Jurkat, Clone E6-1 (cell line): ENCODE measurements around the gene CFAP77.

ENCODE experiments used
- DNase-seq: peaks from one replicate; pipeline ENCODE4 v3.0.0-alpha.2; 2011; ENCODE audit warnings: low read depth, low spot score
- H3K4me3 ChIP-seq: 2 replicates; pipeline ENCODE4 v1.5.1; 2011; ENCODE audit warnings: mild to moderate bottlenecking, low read length, control low read depth, moderate library complexity

The CFAP77 gene

GRCh38 chr9:132443951-132444607 is 34.1 kb downstream of the CFAP77 start:
- no peak overlapping the region for H3K4me3 ChIP-seq
- DNase-seq = no peak

- no peak overlapping the region for H3K4me3 ChIP-seq
- DNase-seq = no peak
Measured at GRCh38 chr9:132446887-132447286, 36.9 kb downstream of the CFAP77 start.

DNA sequence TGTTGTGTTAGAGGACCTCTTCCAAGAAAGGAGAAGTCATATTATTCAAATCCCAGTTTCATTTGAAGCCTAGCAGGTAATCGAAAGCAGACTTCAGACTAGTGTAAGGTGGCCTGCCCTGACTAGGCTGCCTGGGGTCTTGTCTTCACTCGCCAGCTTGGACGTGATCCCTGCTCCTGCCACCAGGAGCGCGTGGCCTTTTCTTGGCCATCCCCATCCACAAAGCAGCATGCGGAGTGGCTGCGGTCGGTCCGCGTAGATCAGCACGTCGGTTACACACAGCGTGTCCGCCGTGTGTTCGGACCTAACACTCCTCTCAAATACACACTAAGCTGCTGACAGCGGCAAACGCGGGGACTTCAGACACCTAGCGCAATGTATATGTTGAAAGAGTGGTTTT is 37.3 kb downstream of the CFAP77 start:
- H3K4me3 ChIP-seq = no peak overlapping the region
- DNase-seq = no peak

GRCh38 chr9:132447902-132448301 is 37.9 kb downstream of the CFAP77 start:
- no peak for DNase-seq
- no peak overlapping the region for H3K4me3 ChIP-seq

GRCh38 chr9:132451276-132451675 is 41.3 kb downstream of the CFAP77 start:
- no peak overlapping the region for H3K4me3 ChIP-seq
- no peak for DNase-seq

DNA sequence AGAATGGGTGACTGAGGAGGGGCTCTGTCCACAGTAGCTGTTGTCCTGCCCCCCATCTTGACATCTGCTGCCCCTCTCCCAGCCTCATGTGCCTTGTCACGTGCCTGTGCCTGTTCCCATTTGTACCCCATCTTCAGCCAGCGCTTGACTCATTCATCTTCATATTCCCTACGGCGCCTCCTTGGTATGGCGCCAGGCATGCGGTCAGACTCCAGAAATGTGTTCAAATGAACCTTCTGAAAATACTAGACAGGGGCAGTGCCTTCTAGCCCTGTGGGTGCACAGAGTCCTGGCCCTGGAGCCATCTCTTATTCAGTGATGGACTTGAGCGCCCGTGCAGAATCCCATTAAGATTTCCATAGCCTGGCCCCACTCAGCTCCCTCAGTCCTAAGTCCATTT is 46.2 kb downstream of the CFAP77 start:
- no peak for DNase-seq

GRCh38 chr9:132457504-132458236 is 47.7 kb downstream of the CFAP77 start:
- H3K4me3 ChIP-seq = no peak overlapping the region
- DNase-seq = no peak

More for the DNA sequence above, 46.2 kb downstream of the CFAP77 start:
- H3K4me3 ChIP-seq = no peak overlapping the region

- no peak for DNase-seq
- H3K4me3 ChIP-seq = no peak overlapping the region
Measured at GRCh38 chr9:132458432-132458831, 48.4 kb downstream of the CFAP77 start.

DNA sequence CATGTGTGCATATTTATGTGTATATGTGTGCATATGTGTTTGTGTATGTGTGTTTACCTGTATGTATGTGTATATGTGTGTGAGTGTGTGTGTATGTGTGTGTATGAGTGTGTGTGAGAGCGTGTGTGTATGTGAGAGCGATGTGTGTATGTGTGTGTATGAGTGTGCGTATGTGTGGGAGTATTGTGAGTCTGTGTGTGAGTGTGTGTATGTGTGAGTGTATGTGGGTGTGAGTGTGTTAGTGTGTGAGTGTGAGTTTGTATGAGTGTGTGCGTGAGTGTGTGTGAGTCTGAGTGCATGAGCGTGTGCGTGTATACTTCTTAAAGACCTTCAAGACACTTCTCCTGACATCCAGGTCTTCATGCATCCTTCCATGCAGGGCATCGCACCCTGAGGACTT is 49.6 kb downstream of the CFAP77 start:
- H3K4me3 ChIP-seq = no peak overlapping the region
- no peak for DNase-seq

DNA sequence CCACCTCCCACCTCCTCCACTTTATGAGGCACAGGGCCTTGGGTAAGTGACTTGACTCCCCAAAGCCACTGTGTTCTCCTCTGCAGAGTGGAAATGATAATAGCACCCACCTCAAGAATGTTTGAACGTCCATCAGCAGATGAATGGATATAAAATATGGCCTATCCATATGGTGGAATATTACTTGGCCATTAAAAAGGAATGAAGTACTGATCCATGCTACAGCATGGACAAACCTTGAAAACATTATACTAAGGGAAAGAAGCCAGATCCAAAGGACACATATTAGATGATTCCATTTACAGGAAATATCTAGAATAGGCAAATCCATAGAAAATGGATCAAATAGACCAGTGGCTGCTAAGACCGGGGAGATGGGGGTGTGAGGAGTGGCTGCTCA is 50.2 kb downstream of the CFAP77 start:
- no peak for DNase-seq
- H3K4me3 ChIP-seq = no peak overlapping the region

GRCh38 chr9:132461281-132461896 is 51.4 kb downstream of the CFAP77 start:
- no peak for DNase-seq
- no peak overlapping the region for H3K4me3 ChIP-seq

GRCh38 chr9:132461971-132462370 is 52.0 kb downstream of the CFAP77 start:
- H3K4me3 ChIP-seq = no peak overlapping the region
- DNase-seq = no peak

GRCh38 chr9:132464547-132464946 is 54.5 kb downstream of the CFAP77 start:
- no peak for DNase-seq
- no peak overlapping the region for H3K4me3 ChIP-seq

DNA sequence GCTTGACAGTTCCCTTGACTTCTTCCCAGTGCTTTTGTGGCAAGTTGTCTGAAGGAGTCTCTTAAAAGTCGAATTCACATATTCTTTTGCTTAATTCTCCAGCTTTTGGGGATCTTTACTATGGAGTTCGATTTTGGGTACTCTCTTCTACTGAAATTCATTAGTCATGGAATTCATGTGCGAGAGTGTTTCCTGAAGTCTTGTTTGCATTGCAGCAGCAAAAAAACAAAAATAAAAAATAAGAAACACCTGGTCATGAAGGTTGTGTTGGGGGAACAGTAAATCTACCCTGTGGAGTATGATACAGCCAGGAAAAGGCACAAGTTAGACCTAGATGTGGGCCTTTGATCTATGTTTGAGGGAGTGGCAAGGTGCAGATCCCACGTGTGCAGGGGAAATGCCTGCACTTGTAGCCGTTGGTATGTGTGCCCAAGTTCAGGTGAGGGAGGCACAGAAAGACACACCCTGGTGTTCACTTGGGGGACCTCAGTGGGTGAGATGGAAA is 55.2 kb downstream of the CFAP77 start:
- DNase-seq = no peak
- H3K4me3 ChIP-seq = no peak overlapping the region

DNA sequence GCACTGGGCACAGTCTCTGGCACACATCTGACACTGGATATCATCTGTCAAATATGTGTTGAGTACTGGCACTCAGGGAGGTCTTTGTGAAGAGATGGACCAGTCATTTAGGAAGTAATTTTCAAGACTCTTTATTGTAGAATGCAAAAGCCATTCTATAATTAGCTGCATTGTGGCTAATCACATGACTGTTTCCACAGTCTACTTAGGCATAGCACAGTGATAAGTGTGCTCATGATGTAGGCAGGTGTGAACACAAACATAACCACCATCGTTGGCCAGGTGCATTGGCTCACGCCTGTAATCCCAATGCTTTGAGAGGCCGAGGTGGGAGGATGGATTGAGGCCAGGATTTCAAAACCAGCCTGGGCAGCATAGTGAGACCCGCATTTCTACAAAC is 62.2 kb downstream of the CFAP77 start:
- H3K4me3 ChIP-seq = no peak overlapping the region
- no peak for DNase-seq

- no peak overlapping the region for H3K4me3 ChIP-seq
- DNase-seq = no peak
Measured at GRCh38 chr9:132472599-132472998, 62.6 kb downstream of the CFAP77 start.

- no peak for DNase-seq
Measured at GRCh38 chr9:132474253-132474652, 64.2 kb downstream of the CFAP77 start.

GRCh38 chr9:132478353-132479050 is 68.5 kb downstream of the CFAP77 start:
- no peak for DNase-seq
- no peak overlapping the region for H3K4me3 ChIP-seq

More at GRCh38 chr9:132474253-132474652, 64.2 kb downstream of the CFAP77 start:
- H3K4me3 ChIP-seq = no peak overlapping the region

- no peak overlapping the region for H3K4me3 ChIP-seq
- DNase-seq = no peak
Measured at GRCh38 chr9:132479733-132480132, 69.7 kb downstream of the CFAP77 start.
